ENCODE results near the gene STOX2.
A peak's percentile ranks its signal among the peaks of the same experiment; 100 is the strongest.

Gene STOX2

GRCh38 chr4:183889190-183889589, 15.9 kb upstream of the STOX2 start:
- no peak for DNase-seq

- no peak for DNase-seq
These were observed 7.9 kb upstream of the STOX2 start for GRCh38 chr4:183897193-183897592.

- DNase-seq = no peak
These were observed 6.7 kb upstream of the STOX2 start for GRCh38 chr4:183898456-183898855.

GRCh38 chr4:183903021-183903760, 1.9 kb upstream of the STOX2 start:
- DNase-seq = no peak

GRCh38 chr4:183905593-183906488, 734 bp downstream of the STOX2 start:
- DNase-seq = peak; percentile 20 to 25

GRCh38 chr4:183906489-183906738, 1.3 kb downstream of the STOX2 start:
- no peak for DNase-seq

- DNase-seq = peak in 1 of 2 experiments; percentile 19
These were observed 1.9 kb downstream of the STOX2 start for GRCh38 chr4:183906739-183907651.

- DNase-seq = no peak
These were observed 3.0 kb downstream of the STOX2 start for GRCh38 chr4:183907871-183908683.

GRCh38 chr4:183909187-183909586, 4.1 kb downstream of the STOX2 start:
- no peak for DNase-seq

- no peak for DNase-seq
These were observed 4.7 kb downstream of the STOX2 start for GRCh38 chr4:183909801-183910200.

- DNase-seq = no peak
These were observed 7.5 kb downstream of the STOX2 start for GRCh38 chr4:183912585-183912984.

GRCh38 chr4:183915976-183916375, 10.9 kb downstream of the STOX2 start:
- no peak for DNase-seq

GRCh38 chr4:183918696-183919095, 13.6 kb downstream of the STOX2 start:
- no peak for DNase-seq

GRCh38 chr4:183919141-183919540, 14.0 kb downstream of the STOX2 start:
- DNase-seq = no peak

GRCh38 chr4:183920512-183920911, 15.4 kb downstream of the STOX2 start:
- DNase-seq = no peak

- DNase-seq = no peak
These were observed 16.2 kb downstream of the STOX2 start for GRCh38 chr4:183921335-183921734.

- no peak for DNase-seq
These were observed 19.4 kb downstream of the STOX2 start for GRCh38 chr4:183924362-183925044.

GRCh38 chr4:183926950-183927349, 21.8 kb downstream of the STOX2 start:
- no peak for DNase-seq

GRCh38 chr4:183932576-183932975, 27.5 kb downstream of the STOX2 start:
- no peak for DNase-seq

- DNase-seq = no peak
These were observed 29.7 kb downstream of the STOX2 start for GRCh38 chr4:183934761-183935160.

- no peak for DNase-seq
These were observed 30.4 kb downstream of the STOX2 start for GRCh38 chr4:183935355-183936005.
